Immature natural killer cell (primary cell): ENCODE measurements around the gene TPR. TPM values are rescaled to one million over a fixed set of nuclear protein-coding genes. Genes with fewer than 3 reads are reported as not detected.

Experiments
- DNase-seq, 3 donors: peaks; one replicate each; pipeline ENCODE4 v3.0.0; 2022; ENCODE audit warnings: mixed read lengths in 1 of 3
- H3K27ac Mint-ChIP-seq, 6 donors: one replicate each; pipeline ENCODE4 v1.8.0; 2020; ENCODE audit warnings: mixed read lengths in 6 of 6, mild to moderate bottlenecking in 5 of 6, inconsistent platforms in 4 of 6, moderate library complexity in 3 of 6
- H3K27me3 Mint-ChIP-seq, 3 donors: one replicate each; pipeline ENCODE4 v1.8.0; 2020 to 2021; ENCODE audit warnings: low read depth in 3 of 3, mild to moderate bottlenecking in 3 of 3, mixed read lengths in 3 of 3, moderate library complexity in 3 of 3, inconsistent platforms in 1 of 3
- H3K36me3 Mint-ChIP-seq, 3 donors: one replicate each; pipeline ENCODE4 v1.8.0; 2020; ENCODE audit warnings: mixed read lengths in 3 of 3, inconsistent platforms in 2 of 3, mild to moderate bottlenecking in 2 of 3
- H3K4me1 Mint-ChIP-seq, 2 donors: one replicate each; pipeline ENCODE4 v1.8.0; 2020; ENCODE audit warnings: inconsistent platforms in 2 of 2, mild to moderate bottlenecking in 2 of 2, mixed read lengths in 2 of 2, moderate library complexity in 1 of 2
- H3K4me3 Mint-ChIP-seq, 5 donors: one replicate each; pipeline ENCODE4 v1.8.0; 2020; ENCODE audit warnings: mild to moderate bottlenecking in 5 of 5, mixed read lengths in 5 of 5, inconsistent platforms in 3 of 5, moderate library complexity in 3 of 5
- H3K9me3 Mint-ChIP-seq, 6 donors: one replicate each; pipeline ENCODE4 v1.8.0; 2020; ENCODE audit warnings: mild to moderate bottlenecking in 6 of 6, mixed read lengths in 6 of 6, inconsistent platforms in 4 of 6, moderate library complexity in 3 of 6
- polyA plus RNA-seq, 3 donors: library from polyadenylated mRNA; unstranded; fragments of 300-500 nt; fragmentation: Illumina TruSeq; gene quantifications; one replicate each; pipeline ENCODE4 v1.2.3, GENCODE V29; 2021

TPR gene
- polyA plus RNA-seq, 3 donors from 2014 or later, result 5.4 to 64.7 (median 12.9) TPM

DNA sequence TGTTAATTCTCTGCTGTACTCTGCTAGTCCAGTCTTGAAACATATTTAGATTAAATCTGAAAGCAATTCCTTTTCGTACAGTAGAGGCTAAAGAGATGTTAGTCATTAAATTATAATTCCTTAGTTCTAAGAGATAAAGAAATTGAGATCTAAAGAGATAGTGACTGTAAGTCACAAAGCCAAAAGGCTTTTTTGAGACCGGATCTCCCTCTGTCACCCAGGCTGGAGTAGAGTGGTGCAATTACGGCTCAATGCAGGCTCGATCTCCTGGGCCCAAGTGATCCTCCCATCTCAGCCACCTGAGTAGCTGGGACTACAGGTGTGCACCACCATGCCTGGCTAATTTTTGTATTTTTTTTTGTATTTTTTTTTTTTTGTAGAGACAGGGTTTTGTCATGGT, 64.7 kb downstream of the TPR start:
- no peaks in the 10 kb centered on the region for H3K9me3 Mint-ChIP-seq
- no peak overlapping the region for H3K4me3 Mint-ChIP-seq
- peaks cover 7 to 9% of the 10 kb centered on the region in 2 donors for H3K4me1 Mint-ChIP-seq

DNA sequence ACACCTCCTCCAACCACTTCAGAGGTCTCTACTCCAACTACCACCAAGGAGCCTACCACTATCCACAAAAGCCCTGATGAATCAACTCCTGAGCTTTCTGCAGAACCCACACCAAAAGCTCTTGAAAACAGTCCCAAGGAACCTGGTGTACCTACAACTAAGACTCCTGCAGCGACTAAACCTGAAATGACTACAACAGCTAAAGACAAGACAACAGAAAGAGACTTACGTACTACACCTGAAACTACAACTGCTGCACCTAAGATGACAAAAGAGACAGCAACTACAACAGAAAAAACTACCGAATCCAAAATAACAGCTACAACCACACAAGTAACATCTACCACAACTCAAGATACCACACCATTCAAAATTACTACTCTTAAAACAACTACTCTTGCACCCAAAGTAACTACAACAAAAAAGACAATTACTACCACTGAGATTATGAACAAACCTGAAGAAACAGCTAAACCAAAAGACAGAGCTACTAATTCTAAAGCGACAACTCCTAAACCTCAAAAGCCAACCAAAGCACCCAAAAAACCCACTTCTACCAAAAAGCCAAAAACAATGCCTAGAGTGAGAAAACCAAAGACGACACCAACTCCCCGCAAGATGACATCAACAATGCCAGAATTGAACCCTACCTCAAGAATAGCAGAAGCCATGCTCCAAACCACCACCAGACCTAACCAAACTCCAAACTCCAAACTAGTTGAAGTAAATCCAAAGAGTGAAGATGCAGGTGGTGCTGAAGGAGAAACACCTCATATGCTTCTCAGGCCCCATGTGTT, 66.6 kb downstream of the TPR start:
- H3K4me1 Mint-ChIP-seq, result peaks cover 7 to 9% of the 10 kb centered on the region in 2 donors
- H3K4me3 Mint-ChIP-seq, result no peak overlapping the region
- no peaks in the 10 kb centered on the region for H3K9me3 Mint-ChIP-seq
- peaks cover 0 to 6% (median 4%) of the 10 kb centered on the region in 3 donors for H3K36me3 Mint-ChIP-seq
- H3K27ac Mint-ChIP-seq, result no peak overlapping the region
- H3K27me3 Mint-ChIP-seq, result peaks cover 0 to 2% (median 0%) of the 10 kb centered on the region in 3 donors
- peak in 2 of 3 donors; percentile 0 to 3 for DNase-seq

More for the DNA sequence above, 64.7 kb downstream of the TPR start:
- Mint-ChIP-seq H3K27me3 (peaks cover 0 to 2% (median 0%) of the 10 kb centered on the region in 3 donors), H3K36me3 (peaks cover 6 to 11% (median 6%) of the 10 kb centered on the region in 3 donors), H3K27ac (no peak overlapping the region)
- DNase-seq, result no peak

DNA sequence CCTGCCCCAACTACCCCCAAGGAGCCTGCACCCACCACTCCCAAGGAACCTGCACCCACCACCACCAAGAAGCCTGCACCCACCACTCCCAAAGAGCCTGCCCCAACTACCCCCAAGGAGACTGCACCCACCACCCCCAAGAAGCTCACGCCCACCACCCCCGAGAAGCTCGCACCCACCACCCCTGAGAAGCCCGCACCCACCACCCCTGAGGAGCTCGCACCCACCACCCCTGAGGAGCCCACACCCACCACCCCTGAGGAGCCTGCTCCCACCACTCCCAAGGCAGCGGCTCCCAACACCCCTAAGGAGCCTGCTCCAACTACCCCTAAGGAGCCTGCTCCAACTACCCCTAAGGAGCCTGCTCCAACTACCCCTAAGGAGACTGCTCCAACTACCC, 67.6 kb downstream of the TPR start:
- H3K4me3 Mint-ChIP-seq, result no peak overlapping the region
- peaks cover 0 to 6% (median 4%) of the 10 kb centered on the region in 3 donors for H3K36me3 Mint-ChIP-seq
- DNase-seq, result no peak
- peaks cover 7 to 9% of the 10 kb centered on the region in 2 donors for H3K4me1 Mint-ChIP-seq
- H3K27me3 Mint-ChIP-seq, result peaks cover 0 to 2% (median 0%) of the 10 kb centered on the region in 3 donors
- H3K27ac Mint-ChIP-seq, result no peak overlapping the region
- H3K9me3 Mint-ChIP-seq, result no peaks in the 10 kb centered on the region

DNA sequence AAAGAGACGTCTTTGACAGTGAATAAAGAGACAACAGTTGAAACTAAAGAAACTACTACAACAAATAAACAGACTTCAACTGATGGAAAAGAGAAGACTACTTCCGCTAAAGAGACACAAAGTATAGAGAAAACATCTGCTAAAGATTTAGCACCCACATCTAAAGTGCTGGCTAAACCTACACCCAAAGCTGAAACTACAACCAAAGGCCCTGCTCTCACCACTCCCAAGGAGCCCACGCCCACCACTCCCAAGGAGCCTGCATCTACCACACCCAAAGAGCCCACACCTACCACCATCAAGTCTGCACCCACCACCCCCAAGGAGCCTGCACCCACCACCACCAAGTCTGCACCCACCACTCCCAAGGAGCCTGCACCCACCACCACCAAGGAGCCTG, 68.5 kb downstream of the TPR start:
- H3K36me3 Mint-ChIP-seq, result peaks cover 0 to 6% (median 4%) of the 10 kb centered on the region in 3 donors
- no peak overlapping the region for H3K4me3 Mint-ChIP-seq
- H3K27ac Mint-ChIP-seq, result peak overlapping the region in 1 of 6 donors; percentile 16
- peaks cover 0 to 2% (median 0%) of the 10 kb centered on the region in 3 donors for H3K27me3 Mint-ChIP-seq
- no peaks in the 10 kb centered on the region for H3K9me3 Mint-ChIP-seq
- no peak for DNase-seq
- H3K4me1 Mint-ChIP-seq, result peaks cover 7 to 9% of the 10 kb centered on the region in 2 donors

DNA sequence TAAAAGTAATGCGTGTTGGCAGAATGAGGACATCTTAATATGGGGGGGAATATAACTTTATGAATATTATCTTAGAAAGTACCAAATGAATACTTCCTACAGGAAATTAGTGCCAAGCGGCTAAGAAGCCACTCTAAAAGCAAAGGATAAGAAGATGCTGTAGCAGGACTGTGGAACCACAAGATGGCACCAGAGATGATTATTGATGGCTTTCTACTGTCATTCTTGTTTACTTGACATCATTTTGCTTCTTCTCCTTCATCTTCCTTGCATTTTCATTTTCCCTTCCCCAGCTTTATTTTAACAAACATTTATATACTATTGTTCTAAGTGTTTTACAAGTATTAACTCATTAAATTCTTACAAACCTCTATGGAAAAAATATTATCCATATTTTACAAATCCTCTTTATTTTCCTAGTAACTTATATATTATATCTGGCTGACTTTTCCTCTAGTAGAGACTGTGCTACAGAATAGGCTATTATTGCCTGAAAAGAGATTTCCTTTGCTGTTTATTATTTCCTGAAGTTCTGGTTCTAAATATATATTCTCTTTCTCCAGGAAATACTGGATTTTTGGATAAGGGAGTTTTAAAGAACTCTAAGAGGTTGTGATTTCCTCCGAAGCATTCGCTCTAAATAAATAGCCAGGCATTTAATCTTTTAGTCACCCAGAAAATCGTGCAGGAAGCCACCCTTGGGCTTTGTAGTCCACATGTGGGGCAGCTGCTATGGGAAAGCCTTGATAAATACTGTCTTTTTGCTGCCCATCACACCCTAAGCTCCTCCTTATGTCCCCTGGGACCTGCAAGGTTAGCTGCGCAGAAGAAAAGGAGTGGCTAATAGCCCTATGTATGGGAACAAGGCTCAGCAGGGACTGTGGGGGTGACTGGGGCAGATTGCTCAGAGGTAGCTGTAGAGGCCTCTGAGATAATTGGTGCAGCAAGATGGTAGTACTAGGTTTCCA, 69.8 kb downstream of the TPR start:
- no peak overlapping the region for H3K4me3 Mint-ChIP-seq
- H3K36me3 Mint-ChIP-seq, result peaks cover 0 to 6% (median 4%) of the 10 kb centered on the region in 3 donors
- H3K27me3 Mint-ChIP-seq, result peaks cover 0 to 2% (median 0%) of the 10 kb centered on the region in 3 donors
- DNase-seq, result no peak
- peaks cover 7 to 9% of the 10 kb centered on the region in 2 donors for H3K4me1 Mint-ChIP-seq
- H3K9me3 Mint-ChIP-seq, result no peaks in the 10 kb centered on the region
- H3K27ac Mint-ChIP-seq, result no peak overlapping the region

DNA sequence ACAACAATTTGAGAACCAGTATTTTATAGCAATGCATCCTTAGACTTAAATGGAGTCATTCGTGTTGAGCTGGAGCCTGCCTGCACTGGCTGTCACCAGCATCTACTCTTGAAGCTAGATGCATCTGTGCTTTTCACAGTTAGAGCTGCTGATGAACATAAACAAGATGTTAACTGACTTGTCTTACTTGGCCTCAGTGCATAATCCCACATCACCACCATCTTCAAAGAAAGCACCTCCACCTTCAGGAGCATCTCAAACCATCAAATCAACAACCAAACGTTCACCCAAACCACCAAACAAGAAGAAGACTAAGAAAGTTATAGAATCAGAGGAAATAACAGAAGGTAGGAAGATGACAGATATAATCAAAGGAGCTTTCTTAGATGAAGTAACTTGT, 71.1 kb downstream of the TPR start:
- H3K4me3 Mint-ChIP-seq, result no peak overlapping the region
- H3K4me1 Mint-ChIP-seq, result peaks cover 7% of the 10 kb centered on the region in 2 donors
- no peak for DNase-seq
- H3K36me3 Mint-ChIP-seq, result peaks cover 0 to 6% (median 0%) of the 10 kb centered on the region in 3 donors
- H3K27me3 Mint-ChIP-seq, result peaks cover 0 to 3% (median 0%) of the 10 kb centered on the region in 3 donors
- no peak overlapping the region for H3K27ac Mint-ChIP-seq
- H3K9me3 Mint-ChIP-seq, result no peaks in the 10 kb centered on the region

DNA sequence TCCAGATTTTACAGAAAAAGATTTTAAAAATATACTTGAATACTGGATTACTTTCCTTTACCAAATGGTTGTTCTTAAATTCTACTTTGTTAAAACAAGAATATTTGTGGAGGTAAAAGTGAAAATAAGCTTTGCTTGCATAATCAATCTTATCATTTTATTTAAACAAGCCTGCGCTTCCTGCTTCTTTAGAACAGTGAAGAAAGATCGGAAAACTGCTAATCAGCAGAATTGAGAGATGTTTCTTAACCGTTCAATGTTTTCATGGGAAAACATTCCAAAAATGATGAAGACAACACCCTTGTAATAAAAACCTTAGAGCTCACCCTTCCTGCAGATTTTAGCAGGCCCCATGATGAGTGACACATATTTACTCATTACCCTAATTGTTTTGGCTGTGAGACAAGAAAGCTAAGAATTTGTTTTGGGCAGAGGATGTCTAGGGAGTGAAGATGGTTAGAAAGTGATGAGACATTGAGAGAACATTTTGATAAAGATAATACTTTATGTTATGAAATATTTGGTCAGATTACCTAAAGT, 72.6 kb downstream of the TPR start:
- Mint-ChIP-seq H3K4me1 (peaks cover 7% of the 10 kb centered on the region in 2 donors), H3K9me3 (no peaks in the 10 kb centered on the region), H3K27me3 (peaks cover 0 to 5% (median 0%) of the 10 kb centered on the region in 3 donors), H3K27ac (no peak overlapping the region), H3K4me3 (no peak overlapping the region), H3K36me3 (peaks cover 0 to 6% (median 0%) of the 10 kb centered on the region in 3 donors)
- DNase-seq, result no peak

DNA sequence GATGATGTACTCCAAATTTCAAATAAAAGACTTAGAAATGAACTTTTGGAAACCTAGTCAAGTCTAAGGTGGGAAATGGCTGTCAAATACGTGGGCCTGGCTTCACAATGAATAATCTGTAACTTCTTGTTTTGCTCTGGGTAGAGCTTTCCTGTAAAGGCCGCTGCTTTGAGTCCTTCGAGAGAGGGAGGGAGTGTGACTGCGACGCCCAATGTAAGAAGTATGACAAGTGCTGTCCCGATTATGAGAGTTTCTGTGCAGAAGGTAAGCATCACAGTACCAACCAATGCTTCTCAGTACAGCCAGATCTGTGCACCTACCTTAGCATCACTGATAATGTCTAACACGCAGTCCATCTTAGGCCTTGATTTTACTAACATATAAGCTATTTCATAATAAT, 73.6 kb downstream of the TPR start:
- DNase-seq, result no peak
- Mint-ChIP-seq H3K36me3 (peaks cover 0 to 6% (median 0%) of the 10 kb centered on the region in 3 donors), H3K4me3 (no peak overlapping the region), H3K4me1 (peaks cover 4 to 5% of the 10 kb centered on the region in 2 donors), H3K27ac (no peak overlapping the region), H3K9me3 (no peaks in the 10 kb centered on the region), H3K27me3 (peaks cover 0 to 5% (median 0%) of the 10 kb centered on the region in 3 donors)

DNA sequence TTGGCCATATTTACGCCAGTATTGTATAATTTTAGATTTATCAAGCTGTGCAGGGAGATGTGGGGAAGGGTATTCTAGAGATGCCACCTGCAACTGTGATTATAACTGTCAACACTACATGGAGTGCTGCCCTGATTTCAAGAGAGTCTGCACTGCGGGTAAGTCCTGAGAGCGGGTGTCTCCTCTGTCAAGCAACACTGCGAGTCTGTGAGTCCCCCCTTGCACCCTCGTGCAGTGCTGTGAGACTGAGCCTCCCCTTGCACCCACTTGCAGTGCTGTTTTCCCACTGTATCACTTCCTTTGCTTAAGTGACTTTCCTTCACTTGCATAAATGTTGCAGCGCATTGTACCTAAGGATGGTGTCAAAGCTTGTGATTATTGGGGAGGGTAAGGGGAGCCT, 75.0 kb downstream of the TPR start:
- Mint-ChIP-seq H3K27me3 (peaks cover 0 to 6% (median 2%) of the 10 kb centered on the region in 3 donors), H3K4me1 (no peaks in the 10 kb centered on the region), H3K9me3 (peaks cover 0 to 3% (median 0%) of the 10 kb centered on the region in 6 donors), H3K27ac (no peak overlapping the region), H3K4me3 (no peak overlapping the region), H3K36me3 (no peaks in the 10 kb centered on the region)
- no peak for DNase-seq

DNA sequence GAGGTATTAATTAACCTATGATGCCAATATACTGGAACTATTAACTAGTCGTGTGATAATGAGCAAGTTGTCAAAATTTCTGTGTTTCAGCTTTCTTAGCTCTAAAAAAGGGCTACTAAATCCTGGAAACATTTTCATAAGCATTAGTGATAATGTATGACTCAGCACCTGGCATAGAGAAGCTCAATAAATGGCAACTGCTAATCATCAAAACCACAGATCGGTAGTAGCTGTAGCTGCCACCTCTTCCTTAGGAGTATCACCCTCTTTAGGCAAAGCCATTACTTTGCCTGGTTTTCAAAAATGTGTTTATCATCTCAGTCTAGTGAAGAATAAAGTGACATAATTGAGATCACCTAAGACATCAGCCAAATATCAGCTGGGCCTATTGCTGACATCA, 75.5 kb downstream of the TPR start:
- Mint-ChIP-seq H3K4me1 (no peaks in the 10 kb centered on the region), H3K9me3 (peaks cover 0 to 3% (median 0%) of the 10 kb centered on the region in 6 donors), H3K4me3 (no peak overlapping the region), H3K27me3 (peaks cover 0 to 6% (median 3%) of the 10 kb centered on the region in 3 donors), H3K27ac (no peak overlapping the region), H3K36me3 (no peaks in the 10 kb centered on the region)
- DNase-seq, result no peak

DNA sequence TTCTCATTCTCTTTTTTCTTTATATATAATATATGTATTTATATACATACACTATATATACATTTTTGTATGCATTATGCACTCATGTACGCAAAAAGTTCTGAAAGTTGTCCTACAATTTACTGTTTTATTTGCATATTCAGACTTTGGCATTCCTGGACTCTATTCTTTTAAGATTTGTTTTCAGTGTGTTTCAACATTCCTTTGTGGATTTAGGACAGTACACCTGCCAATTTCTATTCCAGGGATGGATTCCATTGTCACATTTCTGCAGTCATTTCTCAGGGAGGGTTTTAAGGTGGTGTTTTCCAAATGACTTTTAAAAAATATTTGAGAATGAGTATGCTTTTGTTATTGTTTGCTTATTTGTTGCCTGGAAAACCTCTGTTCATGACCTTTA, 76.2 kb downstream of the TPR start:
- H3K36me3 Mint-ChIP-seq, result no peaks in the 10 kb centered on the region
- no peak for DNase-seq
- peaks cover 0 to 3% (median 0%) of the 10 kb centered on the region in 6 donors for H3K9me3 Mint-ChIP-seq
- no peaks in the 10 kb centered on the region for H3K4me1 Mint-ChIP-seq
- peaks cover 0 to 6% (median 3%) of the 10 kb centered on the region in 3 donors for H3K27me3 Mint-ChIP-seq
- H3K4me3 Mint-ChIP-seq, result no peak overlapping the region
- no peak overlapping the region for H3K27ac Mint-ChIP-seq

DNA sequence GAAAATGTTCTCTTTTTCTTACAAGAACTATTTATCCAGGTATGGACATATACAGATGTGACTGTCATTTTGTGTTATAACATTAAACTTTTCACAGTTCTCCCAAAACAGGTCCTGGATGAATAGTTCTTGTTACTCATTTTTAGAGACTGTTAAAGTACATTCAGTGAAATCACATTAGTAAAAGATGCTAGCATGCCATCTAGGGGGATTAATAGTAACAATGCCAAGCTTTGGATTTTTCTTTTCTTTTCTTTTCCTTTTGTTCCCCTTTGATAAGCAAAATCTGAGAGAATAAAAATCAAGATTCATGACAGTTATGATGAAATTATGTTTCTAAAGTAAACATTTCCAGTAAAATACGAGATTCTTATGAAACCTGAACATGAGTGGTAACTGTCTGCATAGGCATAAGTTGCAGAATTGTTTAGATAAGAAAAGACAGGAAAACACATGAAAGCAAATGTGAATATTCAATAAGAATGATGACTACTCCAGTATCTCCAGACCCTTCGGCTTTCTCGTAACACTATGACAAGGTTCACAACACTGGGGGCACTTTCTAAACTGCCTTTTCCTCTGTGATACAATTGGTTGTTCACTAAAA, 77.5 kb downstream of the TPR start:
- Mint-ChIP-seq H3K27me3 (peaks cover 0 to 6% (median 3%) of the 10 kb centered on the region in 3 donors), H3K4me1 (no peaks in the 10 kb centered on the region), H3K4me3 (no peak overlapping the region)

DNA sequence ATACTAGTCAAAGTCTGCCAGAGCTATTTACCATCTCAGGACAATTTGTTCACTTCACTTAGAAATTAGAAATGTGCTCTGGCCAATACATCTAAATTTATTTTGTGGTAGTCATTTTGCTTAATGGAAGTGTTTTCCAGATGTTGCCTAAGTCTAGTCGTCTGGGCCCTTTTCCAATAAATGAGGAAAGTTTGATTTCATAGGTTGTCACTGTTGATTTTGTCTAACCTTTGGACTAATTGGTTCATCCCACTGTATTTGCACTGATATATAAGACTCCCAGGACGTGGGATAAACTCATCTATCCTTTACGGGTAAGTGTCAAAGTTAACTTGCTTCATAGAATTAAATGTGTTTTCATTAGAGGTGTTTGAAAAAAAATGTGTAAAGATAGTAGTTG, 79.1 kb downstream of the TPR start, which contains the start of gene PRG4:
Gene PRG4 (plus strand): TSS at position 300 of the 400 bp plus-strand sequence.
- H3K9me3 Mint-ChIP-seq, result peaks cover 0 to 3% (median 0%) of the 10 kb centered on the region in 6 donors

More for the DNA sequence above, 77.5 kb downstream of the TPR start:
- Mint-ChIP-seq H3K9me3 (peaks cover 0 to 3% (median 0%) of the 10 kb centered on the region in 6 donors), H3K27ac (no peak overlapping the region), H3K36me3 (no peaks in the 10 kb centered on the region)
- no peak for DNase-seq

More for the DNA sequence above, 79.1 kb downstream of the TPR start, which contains the start of gene PRG4:
- H3K27me3 Mint-ChIP-seq, result peaks cover 0 to 6% (median 3%) of the 10 kb centered on the region in 3 donors
- no peak for DNase-seq
- H3K4me1 Mint-ChIP-seq, result no peaks in the 10 kb centered on the region
- no peaks in the 10 kb centered on the region for H3K36me3 Mint-ChIP-seq
- no peak within 1 kb of the TSS for H3K27ac Mint-ChIP-seq
- H3K4me3 Mint-ChIP-seq, result no peak within 1 kb of the TSS
